SW480 (cell line): ENCODE measurements around the gene MYRIP.
A peak's percentile ranks its signal among the peaks of the same experiment; 100 is the strongest.
"Not testable (repeated sequence)": the region's sequence is repeated elsewhere in the genome, so short reads cannot be mapped to it uniquely, and the experiment has no call there.

Experiments used
- DNase-seq: peaks from one replicate; pipeline ENCODE4 v3.0.0-alpha.2; 2016; ENCODE audit warnings: low spot score

MYRIP gene

GRCh38 chr3:39971559-39972031, 162.2 kb downstream of the MYRIP start:
- DNase-seq: no peak

GRCh38 chr3:39972508-39972907, 163.1 kb downstream of the MYRIP start:
- DNase-seq: no peak

- no peak for DNase-seq
These were observed 167.8 kb downstream of the MYRIP start for GRCh38 chr3:39977058-39977794.

- no peak for DNase-seq
These were observed 168.9 kb downstream of the MYRIP start for GRCh38 chr3:39978308-39978707.

GRCh38 chr3:39980058-39980457, 170.6 kb downstream of the MYRIP start:
- peak; percentile 16 for DNase-seq

GRCh38 chr3:39980781-39981180, 171.4 kb downstream of the MYRIP start:
- DNase-seq: no peak

- no peak for DNase-seq
These were observed 172.3 kb downstream of the MYRIP start for GRCh38 chr3:39981547-39982184.

GRCh38 chr3:39982665-39983357, 173.4 kb downstream of the MYRIP start:
- no peak for DNase-seq

GRCh38 chr3:39989746-39990145, 180.3 kb downstream of the MYRIP start:
- DNase-seq: no peak

GRCh38 chr3:39990532-39990931, 181.1 kb downstream of the MYRIP start:
- peak; percentile 49 for DNase-seq

GRCh38 chr3:40008796-40009195, 199.4 kb downstream of the MYRIP start:
- no peak for DNase-seq

- no peak for DNase-seq
These were observed 200.6 kb downstream of the MYRIP start for GRCh38 chr3:40009991-40010390.

GRCh38 chr3:40012381-40012780, 203.0 kb downstream of the MYRIP start:
- DNase-seq: no peak

- DNase-seq: no peak
These were observed 207.0 kb downstream of the MYRIP start for GRCh38 chr3:40016391-40016790.

GRCh38 chr3:40018369-40018768, 209.0 kb downstream of the MYRIP start:
- DNase-seq: no peak

- no peak for DNase-seq
These were observed 210.0 kb downstream of the MYRIP start for GRCh38 chr3:40019376-40019775.

- no peak for DNase-seq
These were observed 211.3 kb downstream of the MYRIP start for GRCh38 chr3:40020689-40021088.

GRCh38 chr3:40021338-40021737, 211.9 kb downstream of the MYRIP start:
- no peak for DNase-seq

- no peak for DNase-seq
These were observed 213.0 kb downstream of the MYRIP start for GRCh38 chr3:40022297-40022827.

GRCh38 chr3:40024526-40024925, 215.1 kb downstream of the MYRIP start:
- DNase-seq: no peak

- not testable (repeated sequence) for DNase-seq
These were observed 216.5 kb downstream of the MYRIP start for GRCh38 chr3:40025892-40026291.

- DNase-seq: no peak
These were observed 225.8 kb downstream of the MYRIP start for GRCh38 chr3:40035177-40035576.

GRCh38 chr3:40037582-40037981, 228.2 kb downstream of the MYRIP start:
- no peak for DNase-seq
